SK-N-SH treated with all-trans-retinoic acid at 6 μM for 48 hours (cell line): ENCODE data around the gene CHRNA5.
"Not testable (repeated sequence)": the region's sequence is repeated elsewhere in the genome, so short reads cannot be mapped to it uniquely, and the experiment has no call there.

Source experiments
- ATAC-seq: fragments of 200-7000 bp; cut with Tn5 transposase; 3 replicates; pipeline ENCODE4 v1.9.1; 2020; ENCODE audit warnings: mild to moderate bottlenecking, moderate library complexity
- ARNTL ChIP-seq: fragments of 450-650 bp; formaldehyde crosslinking; IDR thresholded peaks from 2 replicates; pipeline ENCODE4 v1.5.0; 2020; ENCODE audit warnings: low read depth, mild to moderate bottlenecking, moderate library complexity, borderline replicate concordance
- BACH2 ChIP-seq: fragments of 250-450 bp; sonication (Bioruptor Pico); IDR thresholded peaks from 2 replicates; pipeline ENCODE4 v1.9.0; 2021; ENCODE audit warnings: mild to moderate bottlenecking, borderline replicate concordance
- CSDC2 ChIP-seq: fragments of 250-450 bp; sonication (Bioruptor Pico); IDR thresholded peaks from 2 replicates; pipeline ENCODE4 v1.5.0; 2020; ENCODE audit warnings: mild to moderate bottlenecking, moderate library complexity
- CSRNP3 ChIP-seq: fragments of 250-450 bp; sonication (Bioruptor Pico); IDR thresholded peaks from 2 replicates; pipeline ENCODE4 v1.5.1; 2021; ENCODE audit warnings: mild to moderate bottlenecking, moderate library complexity
- ESRRG ChIP-seq: fragments of 250-450 bp; sonication (Bioruptor Pico); IDR thresholded peaks from 2 replicates; pipeline ENCODE4 v1.6.1; 2021; ENCODE audit warnings: mild to moderate bottlenecking
- GLIS3 ChIP-seq: fragments of 250-450 bp; sonication (Bioruptor Pico); IDR thresholded peaks from 2 replicates; pipeline ENCODE4 v1.5.0; 2020; ENCODE audit warnings: mild to moderate bottlenecking, moderate library complexity
- ISL1 ChIP-seq: fragments of 250-450 bp; sonication (Bioruptor Pico); IDR thresholded peaks from 2 replicates; pipeline ENCODE4 v2.1.2; 2022; ENCODE audit warnings: mild to moderate bottlenecking, moderate library complexity
- OSR1 ChIP-seq: fragments of 250-450 bp; sonication (Bioruptor Pico); IDR thresholded peaks from 2 replicates; pipeline ENCODE4 v1.8.0; 2022; ENCODE audit warnings: moderate library complexity, mild to moderate bottlenecking, inconsistent platforms
- PPARA ChIP-seq: fragments of 250-450 bp; sonication (Bioruptor Pico); IDR thresholded peaks from 2 replicates; pipeline ENCODE4 v1.5.0; 2020; ENCODE audit warnings: mild to moderate bottlenecking, borderline replicate concordance
- RARB ChIP-seq: fragments of 250-450 bp; sonication (Bioruptor Pico); IDR thresholded peaks from 2 replicates; pipeline ENCODE4 v1.8.0; 2021; ENCODE audit warnings: mild to moderate bottlenecking, moderate library complexity
- SNAI2 ChIP-seq: fragments of 250-450 bp; sonication (Bioruptor Pico); IDR thresholded peaks from 2 replicates; pipeline ENCODE4 v1.5.0; 2020; ENCODE audit warnings: mild to moderate bottlenecking, moderate library complexity
- TCF4 ChIP-seq: fragments of 250-450 bp; sonication (Bioruptor Pico); IDR thresholded peaks from 2 replicates; pipeline ENCODE4 v1.8.0; 2021; ENCODE audit warnings: mild to moderate bottlenecking, moderate library complexity, borderline replicate concordance
- TOX ChIP-seq: fragments of 250-450 bp; sonication (Bioruptor Pico); IDR thresholded peaks from 2 replicates; pipeline ENCODE4 v1.8.0; 2021; ENCODE audit warnings: mild to moderate bottlenecking, moderate library complexity, borderline replicate concordance
- TSHZ2 ChIP-seq: fragments of 250-450 bp; sonication (Bioruptor Pico); IDR thresholded peaks from 2 replicates; pipeline ENCODE4 v1.5.0; 2020; ENCODE audit warnings: mild to moderate bottlenecking, moderate library complexity
- ZC3H10 ChIP-seq: fragments of 250-450 bp; sonication (Bioruptor Pico); IDR thresholded peaks from 2 replicates; pipeline ENCODE4 v1.5.1; 2021; ENCODE audit warnings: mild to moderate bottlenecking, moderate library complexity
- ZFP3 ChIP-seq: fragments of 250-450 bp; sonication (Bioruptor Pico); IDR thresholded peaks from 2 replicates; pipeline ENCODE4 v1.5.0; 2020; ENCODE audit warnings: mild to moderate bottlenecking, moderate library complexity
- ZFP30 ChIP-seq: fragments of 450-650 bp; formaldehyde crosslinking; IDR thresholded peaks from 2 replicates; pipeline ENCODE4 v1.5.0; 2022; ENCODE audit warnings: mild to moderate bottlenecking, moderate library complexity
- ZNF565 ChIP-seq: fragments of 450-650 bp; formaldehyde crosslinking; conservative IDR thresholded peaks from 2 replicates; pipeline ENCODE4 v1.5.0; 2020; ENCODE audit warnings: low read depth, mild to moderate bottlenecking, moderate library complexity
- ZNF8 ChIP-seq: fragments of 450-650 bp; formaldehyde crosslinking; IDR thresholded peaks from 2 replicates; pipeline ENCODE4 v1.5.0; 2020; ENCODE audit warnings: mild to moderate bottlenecking, moderate library complexity
- TF ChIP-seq, protein P1 (sequence below): fragments of 250-450 bp; sonication (Bioruptor Pico); IDR thresholded peaks from 2 replicates; pipeline ENCODE4 v1.8.0; 2021; ENCODE audit warnings: low read depth, mild to moderate bottlenecking, moderate library complexity, borderline replicate concordance
- TF ChIP-seq, protein P2 (sequence below): fragments of 250-450 bp; sonication (Bioruptor Pico); IDR thresholded peaks from 2 replicates; pipeline ENCODE4 v1.8.0; 2020; ENCODE audit warnings: mild to moderate bottlenecking, moderate library complexity, borderline replicate concordance

Gene CHRNA5

DNA sequence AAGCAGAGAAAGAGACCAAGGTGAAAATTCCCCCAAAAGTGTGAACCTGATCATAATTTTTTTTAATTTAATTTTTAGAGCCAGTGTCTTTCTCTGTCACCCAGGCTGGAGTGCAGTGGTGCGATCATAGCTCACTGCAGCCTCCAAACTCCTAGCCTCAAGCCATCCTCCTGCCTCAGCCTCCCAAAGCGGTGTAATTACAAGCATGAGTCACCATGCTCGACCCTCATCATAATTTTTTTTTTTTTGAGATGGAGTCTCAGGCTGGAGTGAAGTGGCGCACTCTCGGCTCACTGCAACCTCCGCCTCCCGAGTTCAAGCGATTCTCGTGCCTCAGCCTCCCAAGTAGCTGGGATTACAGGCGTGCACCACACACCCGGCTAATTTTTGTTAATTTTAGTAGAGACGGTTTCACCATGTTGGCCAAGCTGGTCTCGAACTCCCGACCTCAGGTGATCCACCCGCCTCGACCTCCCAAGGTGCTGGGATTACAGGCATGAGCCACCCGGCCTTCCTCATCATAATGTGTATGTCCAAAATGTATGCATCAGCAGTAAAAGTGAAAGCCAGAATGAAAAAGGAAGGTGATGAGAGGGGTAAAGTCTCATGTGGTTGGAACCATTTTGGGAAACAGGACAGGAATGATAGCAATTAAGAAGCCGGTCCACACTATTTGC lies 25.7 kb upstream of the CHRNA5 start:
- not testable (repeated sequence) for ATAC-seq

DNA sequence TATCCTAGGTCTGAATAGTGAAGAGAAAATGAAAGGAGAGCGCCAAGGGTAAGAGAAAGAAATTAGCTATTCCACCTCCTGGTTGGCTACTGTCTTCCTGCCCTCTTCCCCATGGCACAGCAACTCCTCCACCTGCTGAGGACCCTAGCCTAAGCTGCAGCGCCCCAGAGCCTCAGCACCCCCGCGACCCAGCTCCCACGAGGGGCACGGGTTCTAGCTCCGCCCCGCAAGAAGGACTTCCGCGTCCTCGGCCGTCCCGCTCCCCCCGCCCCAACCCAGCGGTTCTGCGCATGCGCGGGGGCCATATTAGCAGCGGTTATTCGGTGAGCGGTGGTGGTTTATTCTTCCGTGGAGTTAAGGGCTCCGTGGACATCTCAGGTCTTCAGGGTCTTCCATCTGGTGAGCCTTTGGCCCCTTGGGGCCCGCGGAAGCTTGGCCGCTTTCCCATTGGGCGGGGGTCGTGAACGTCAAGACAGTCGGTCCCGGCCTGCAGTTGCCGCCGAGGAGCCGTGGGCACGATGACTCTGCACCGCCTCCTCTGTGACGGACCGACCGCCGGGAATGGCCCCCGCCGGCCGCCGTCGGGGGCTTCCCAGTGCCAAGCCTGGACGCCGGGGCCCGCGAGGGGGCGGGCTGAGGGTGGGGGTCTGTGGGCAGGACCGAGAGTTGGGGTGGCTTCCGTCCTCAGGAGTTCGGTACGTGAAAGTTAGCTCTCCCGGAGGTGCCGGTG lies 25.0 kb upstream of the CHRNA5 start, which contains the start of gene PSMA4:
Gene PSMA4, plus strand, starts transcription at position 304 of the 730 bp plus-strand sequence. CDS start 1,484 bp downstream, outside the sequence.
- peak; percentile 93 for ATAC-seq

GRCh38 chr15:78540871-78541743 lies 24.2 kb upstream of the CHRNA5 start:
- TF ChIP-seq ISL1: no peak
- no peak for TF ChIP-seq ZNF565 (CRISPR knock-in tag)
- TF ChIP-seq ESRRG (CRISPR knock-in tag): no peak
- no peak for TF ChIP-seq ZFP30 (CRISPR knock-in tag)
- TF ChIP-seq SNAI2: no peak
- no peak for TF ChIP-seq TOX
- TF ChIP-seq BACH2 (CRISPR knock-in tag): no peak
- TF ChIP-seq ARNTL (CRISPR knock-in tag): no peak
- no peak for TF ChIP-seq TSHZ2
- TF ChIP-seq RARB: no peak
- no peak for TF ChIP-seq PPARA (CRISPR knock-in tag)
- no peak for TF ChIP-seq ZFP3 (CRISPR knock-in tag)
- TF ChIP-seq CSRNP3: no peak
- TF ChIP-seq CSDC2 (CRISPR knock-in tag): no peak
- TF ChIP-seq TCF4 (CRISPR knock-in tag): no peak

More for the DNA sequence above, 25.0 kb upstream of the CHRNA5 start, which contains the start of gene PSMA4:
- TF ChIP-seq GLIS3 (CRISPR knock-in tag) (no peak), TSHZ2 (0 out of 2 replicates have a peak, but pooled peaks have one; percentile 34)

DNA sequence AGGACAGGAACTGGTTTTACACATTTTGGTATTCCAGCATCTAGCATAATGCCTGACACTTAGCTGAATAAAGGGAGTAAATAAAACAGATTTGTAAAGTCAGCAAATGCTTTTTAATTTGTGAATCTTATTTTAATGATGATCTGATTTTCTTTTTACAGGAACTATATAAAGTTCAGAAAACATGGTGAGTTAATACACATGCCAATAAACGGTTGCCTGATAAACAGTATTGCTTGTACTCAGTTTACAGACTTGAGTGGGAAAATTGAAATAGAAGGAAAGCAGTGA lies 23.6 kb upstream of the CHRNA5 start:
- no peak for ATAC-seq
- TF ChIP-seq ZC3H10 (CRISPR knock-in tag) (no peak), CSRNP3 (no peak), ARNTL (CRISPR knock-in tag) (no peak), ESRRG (CRISPR knock-in tag) (no peak), PPARA (CRISPR knock-in tag) (no peak), OSR1 (CRISPR knock-in tag) (no peak), ZNF8 (CRISPR knock-in tag) (no peak)
- TF ChIP-seq, protein P1, sequence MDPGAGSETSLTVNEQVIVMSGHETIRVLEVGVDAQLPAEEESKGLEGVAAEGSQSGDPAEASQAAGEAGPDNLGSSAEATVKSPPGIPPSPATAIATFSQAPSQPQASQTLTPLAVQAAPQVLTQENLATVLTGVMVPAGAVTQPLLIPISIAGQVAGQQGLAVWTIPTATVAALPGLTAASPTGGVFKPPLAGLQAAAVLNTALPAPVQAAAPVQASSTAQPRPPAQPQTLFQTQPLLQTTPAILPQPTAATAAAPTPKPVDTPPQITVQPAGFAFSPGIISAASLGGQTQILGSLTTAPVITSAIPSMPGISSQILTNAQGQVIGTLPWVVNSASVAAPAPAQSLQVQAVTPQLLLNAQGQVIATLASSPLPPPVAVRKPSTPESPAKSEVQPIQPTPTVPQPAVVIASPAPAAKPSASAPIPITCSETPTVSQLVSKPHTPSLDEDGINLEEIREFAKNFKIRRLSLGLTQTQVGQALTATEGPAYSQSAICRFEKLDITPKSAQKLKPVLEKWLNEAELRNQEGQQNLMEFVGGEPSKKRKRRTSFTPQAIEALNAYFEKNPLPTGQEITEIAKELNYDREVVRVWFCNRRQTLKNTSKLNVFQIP (CRISPR knock-in tag): no peak
- TF ChIP-seq, protein P2, sequence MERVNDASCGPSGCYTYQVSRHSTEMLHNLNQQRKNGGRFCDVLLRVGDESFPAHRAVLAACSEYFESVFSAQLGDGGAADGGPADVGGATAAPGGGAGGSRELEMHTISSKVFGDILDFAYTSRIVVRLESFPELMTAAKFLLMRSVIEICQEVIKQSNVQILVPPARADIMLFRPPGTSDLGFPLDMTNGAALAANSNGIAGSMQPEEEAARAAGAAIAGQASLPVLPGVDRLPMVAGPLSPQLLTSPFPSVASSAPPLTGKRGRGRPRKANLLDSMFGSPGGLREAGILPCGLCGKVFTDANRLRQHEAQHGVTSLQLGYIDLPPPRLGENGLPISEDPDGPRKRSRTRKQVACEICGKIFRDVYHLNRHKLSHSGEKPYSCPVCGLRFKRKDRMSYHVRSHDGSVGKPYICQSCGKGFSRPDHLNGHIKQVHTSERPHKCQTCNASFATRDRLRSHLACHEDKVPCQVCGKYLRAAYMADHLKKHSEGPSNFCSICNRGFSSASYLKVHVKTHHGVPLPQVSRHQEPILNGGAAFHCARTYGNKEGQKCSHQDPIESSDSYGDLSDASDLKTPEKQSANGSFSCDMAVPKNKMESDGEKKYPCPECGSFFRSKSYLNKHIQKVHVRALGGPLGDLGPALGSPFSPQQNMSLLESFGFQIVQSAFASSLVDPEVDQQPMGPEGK (CRISPR knock-in tag): no peak

More at GRCh38 chr15:78540871-78541743, 24.2 kb upstream of the CHRNA5 start:
- peak; percentile 59 for ATAC-seq
